WTC11 (cell line): Measurements from ENCODE around the gene ZBTB7C. TPM values are rescaled to one million over a fixed set of nuclear protein-coding genes. Genes with fewer than 3 reads are reported as not detected.

Experiments
- ATAC-seq: fragments of 200-7000 bp; cut with Tn5 transposase; 2 replicates; pipeline ENCODE4 v1.10.0; 2021; ENCODE audit warnings: mild to moderate bottlenecking, moderate library complexity
- CTCF ChIA-PET: fragments of 300-600 bp; sonication (Branson Sonifier 250); formaldehyde crosslinking; loops from one replicate; lab custom pipeline; 2021; ENCODE audit warnings: antibody characterized with exemption; lab: Charles Lee
- POLR2A ChIA-PET: fragments of 350-600 bp; sonication (Branson Sonifier 250); formaldehyde crosslinking; loops from one replicate; lab custom pipeline; 2021; ENCODE audit warnings: antibody characterized with exemption; lab: Charles Lee
- DNase-seq: peaks from one replicate; pipeline ENCODE4 v3.0.0; 2021; ENCODE audit warnings: low spot score
- H3K27ac Mint-ChIP-seq: 2 replicates; pipeline ENCODE4 v1.8.0; 2021; ENCODE audit warnings: mixed read lengths
- H3K27me3 Mint-ChIP-seq: 2 replicates; pipeline ENCODE4 v1.8.0; 2021; ENCODE audit warnings: low read depth, mild to moderate bottlenecking, moderate library complexity, mixed read lengths
- H3K36me3 Mint-ChIP-seq: 2 replicates; pipeline ENCODE4 v1.8.0; 2021; ENCODE audit warnings: mixed read lengths
- H3K4me1 Mint-ChIP-seq: 2 replicates; pipeline ENCODE4 v1.8.0; 2022; ENCODE audit warnings: mixed read lengths
- H3K4me3 Mint-ChIP-seq: 2 replicates; pipeline ENCODE4 v1.8.0; 2021; ENCODE audit warnings: mild to moderate bottlenecking, moderate library complexity, mixed read lengths
- H3K9me3 Mint-ChIP-seq: 2 replicates; pipeline ENCODE4 v1.8.0; 2021; ENCODE audit warnings: mixed read lengths
- CREM ChIP-seq: sonication (generic); formaldehyde crosslinking; IDR thresholded peaks from 2 replicates; pipeline ENCODE4 v1.8.1; 2022; ENCODE audit warnings: mild to moderate bottlenecking, missing genetic modification reagents, moderate library complexity
- ELF4 ChIP-seq: sonication (generic); formaldehyde crosslinking; IDR thresholded peaks from 2 replicates; pipeline ENCODE4 v1.8.1; 2022; ENCODE audit warnings: low read depth, mild to moderate bottlenecking, moderate library complexity, missing genetic modification reagents
- ETV6 ChIP-seq: sonication (generic); formaldehyde crosslinking; IDR thresholded peaks from 2 replicates; pipeline ENCODE4 v1.8.1; 2022; ENCODE audit warnings: mild to moderate bottlenecking, missing genetic modification reagents
- FOXK1 ChIP-seq: sonication (generic); formaldehyde crosslinking; IDR thresholded peaks from 2 replicates; pipeline ENCODE4 v1.8.0; 2022; ENCODE audit warnings: mild to moderate bottlenecking, moderate library complexity, missing genetic modification reagents
- IRF2 ChIP-seq: sonication (generic); formaldehyde crosslinking; IDR thresholded peaks from 2 replicates; pipeline ENCODE4 v1.8.0; 2022; ENCODE audit warnings: low read depth, missing genetic modification reagents, borderline replicate concordance
- KAT7 ChIP-seq: sonication (generic); formaldehyde crosslinking; IDR thresholded peaks from 2 replicates; pipeline ENCODE4 v1.8.1; 2023; ENCODE audit warnings: missing genetic modification reagents, mild to moderate bottlenecking, borderline replicate concordance
- MXD4 ChIP-seq: fragments of 250-450 bp; sonication (Bioruptor Pico); IDR thresholded peaks from 2 replicates; pipeline ENCODE4 v1.8.0; 2021; ENCODE audit warnings: mild to moderate bottlenecking, moderate library complexity, borderline replicate concordance
- NFATC4 ChIP-seq: fragments of 250-450 bp; sonication (Bioruptor Pico); IDR thresholded peaks from 2 replicates; pipeline ENCODE4 v1.9.0; 2021; ENCODE audit warnings: mild to moderate bottlenecking
- PRDM15 ChIP-seq: sonication (generic); formaldehyde crosslinking; IDR thresholded peaks from 2 replicates; pipeline ENCODE4 v1.8.0; 2022; ENCODE audit warnings: missing genetic modification reagents
- PREB ChIP-seq: sonication (generic); formaldehyde crosslinking; IDR thresholded peaks from 2 replicates; pipeline ENCODE4 v1.8.1; 2022; ENCODE audit warnings: mild to moderate bottlenecking, missing genetic modification reagents, moderate library complexity, borderline replicate concordance
- PRRX2 ChIP-seq: fragments of 250-450 bp; sonication (Bioruptor Pico); IDR thresholded peaks from 2 replicates; pipeline ENCODE4 v1.8.0; 2021; ENCODE audit warnings: mild to moderate bottlenecking
- RELA ChIP-seq: sonication (generic); formaldehyde crosslinking; IDR thresholded peaks from 2 replicates; pipeline ENCODE4 v1.8.1; 2022; ENCODE audit warnings: missing genetic modification reagents, mild to moderate bottlenecking, borderline replicate concordance
- STAT6 ChIP-seq: sonication (generic); formaldehyde crosslinking; conservative IDR thresholded peaks from 2 replicates; pipeline ENCODE4 v1.8.1; 2023; ENCODE audit warnings: mild to moderate bottlenecking, low read depth, missing genetic modification reagents, moderate library complexity
- TCF7 ChIP-seq: sonication (generic); formaldehyde crosslinking; IDR thresholded peaks from 2 replicates; pipeline ENCODE4 v1.8.0; 2022; ENCODE audit warnings: mild to moderate bottlenecking, low read depth, missing genetic modification reagents, moderate library complexity
- ZMAT4 ChIP-seq: fragments of 250-450 bp; sonication (Bioruptor Pico); IDR thresholded peaks from 2 replicates; pipeline ENCODE4 v1.9.0; 2021; ENCODE audit warnings: mild to moderate bottlenecking
- ZNF281 ChIP-seq: sonication (generic); formaldehyde crosslinking; IDR thresholded peaks from 2 replicates; pipeline ENCODE4 v1.8.0; 2023; ENCODE audit warnings: mild to moderate bottlenecking, missing genetic modification reagents
- ZNF423 ChIP-seq: fragments of 250-450 bp; sonication (Bioruptor Pico); IDR thresholded peaks from 2 replicates; pipeline ENCODE4 v2.1.2; 2022; ENCODE audit warnings: mild to moderate bottlenecking, moderate library complexity
- ZNF532 ChIP-seq: fragments of 250-450 bp; sonication (Bioruptor Pico); IDR thresholded peaks from 2 replicates; pipeline ENCODE4 v1.9.0; 2021; ENCODE audit warnings: mild to moderate bottlenecking, borderline replicate concordance
- ZSCAN18 ChIP-seq: fragments of 250-450 bp; sonication (Bioruptor Pico); IDR thresholded peaks from 2 replicates; pipeline ENCODE4 v2.1.2; 2022; ENCODE audit warnings: mild to moderate bottlenecking, moderate library complexity
- total RNA-seq: library from RNA; stranded (reverse); gene quantifications from 3 replicates; pipeline ENCODE4 v1.2.3, GENCODE V29; 2021

Gene ZBTB7C
- total RNA-seq, 1 experiment from 2014 or later, result 0.48 TPM

- TF ChIP-seq ZSCAN18 (CRISPR knock-in tag) (no peak), CREM (no peak), PRRX2 (CRISPR knock-in tag) (no peak), STAT6 (no peak), ZNF423 (no peak), IRF2 (CRISPR knock-in tag) (no peak), MXD4 (CRISPR knock-in tag) (no peak)
- TF ChIP-seq, all 79 proteins: peak for 0
These were observed 381.1 kb downstream of the ZBTB7C start (continued) for GRCh38 chr18:48028081-48028480.

- POLR2A ChIA-PET, result no interaction called here
- Mint-ChIP-seq H3K4me3 (no peak overlapping the region), H3K9me3 (no peaks in the 10 kb centered on the region), H3K36me3 (no peaks in the 10 kb centered on the region), H3K27ac (peak overlapping the region; percentile 66; the same call in 1 of the 2 replicates), H3K27me3 (no peaks in the 10 kb centered on the region), H3K4me1 (peaks cover 29% of the 10 kb centered on the region)
- DNase-seq, result peak; percentile 10
- CTCF ChIA-PET, result interaction anchor here (0.6 to 2.4 kb wide), 13 partner anchors 10 to 419 kb away, joined by 3 to 9 read pairs (median 4); no protein-coding TSS in a partner anchor
- no peak for ATAC-seq
- TF ChIP-seq KAT7 (CRISPR knock-in tag) (no peak), NFATC4 (CRISPR knock-in tag) (no peak), TCF7 (CRISPR knock-in tag) (no peak), FOXK1 (CRISPR knock-in tag) (no peak), ZNF281 (CRISPR knock-in tag) (no peak), ZMAT4 (CRISPR knock-in tag) (no peak), PREB (CRISPR knock-in tag) (no peak), PRDM15 (CRISPR knock-in tag) (no peak), RELA (CRISPR knock-in tag) (no peak), ETV6 (CRISPR knock-in tag) (no peak), ELF4 (CRISPR knock-in tag) (no peak), ZNF532 (CRISPR knock-in tag) (no peak)
These were observed 381.7 kb downstream of the ZBTB7C start for GRCh38 chr18:48027401-48027963.
